Effector memory CD4-positive, alpha-beta T cell (primary cell): ENCODE measurements around the gene ARHGEF11.

ENCODE experiments used
- DNase-seq, 3 donors: peaks; one replicate each; pipeline ENCODE4 v3.0.0-alpha.2; 2020
- H3K27ac ChIP-seq: 2 replicates; pipeline ENCODE4 v1.7.0; 2013; ENCODE audit warnings: mild to moderate bottlenecking, low read length, moderate library complexity; ENCODE audit not compliant: insufficient read depth, poor library complexity, severe bottlenecking
- H3K27me3 ChIP-seq: replicated peaks from 2 replicates; pipeline ENCODE4 v1.7.0; 2013; ENCODE audit warnings: mild to moderate bottlenecking, low read length; ENCODE audit not compliant: insufficient read depth, control insufficient read depth, poor library complexity, severe bottlenecking
- H3K36me3 ChIP-seq: 2 replicates; pipeline ENCODE4 v1.7.0; 2013; ENCODE audit warnings: mild to moderate bottlenecking, low read length, moderate library complexity; ENCODE audit not compliant: control insufficient read depth, insufficient read depth
- H3K4me1 ChIP-seq: 2 replicates; pipeline ENCODE4 v1.7.0; 2013; ENCODE audit warnings: low read length, mild to moderate bottlenecking; ENCODE audit not compliant: control insufficient read depth, insufficient read depth, poor library complexity, severe bottlenecking
- H3K4me3 ChIP-seq: 2 replicates; pipeline ENCODE4 v1.7.0; 2013; ENCODE audit warnings: low read length, low read depth, mild to moderate bottlenecking; ENCODE audit not compliant: insufficient read depth, poor library complexity, severe bottlenecking
- H3K9me3 ChIP-seq: 2 replicates; pipeline ENCODE4 v1.7.0; 2013; ENCODE audit warnings: mild to moderate bottlenecking, low read length, moderate library complexity; ENCODE audit not compliant: control insufficient read depth

Gene ARHGEF11

GRCh38 chr1:157005965-157006364 is 39.6 kb downstream of the ARHGEF11 start:
- no peak for DNase-seq
- no peaks in the 10 kb centered on the region for H3K36me3 ChIP-seq
- no peaks in the 10 kb centered on the region for H3K4me1 ChIP-seq
- no peak overlapping the region for H3K27ac ChIP-seq
- H3K9me3 ChIP-seq = no peaks in the 10 kb centered on the region
- no peaks in the 10 kb centered on the region for H3K27me3 ChIP-seq
- no peak overlapping the region for H3K4me3 ChIP-seq

DNA sequence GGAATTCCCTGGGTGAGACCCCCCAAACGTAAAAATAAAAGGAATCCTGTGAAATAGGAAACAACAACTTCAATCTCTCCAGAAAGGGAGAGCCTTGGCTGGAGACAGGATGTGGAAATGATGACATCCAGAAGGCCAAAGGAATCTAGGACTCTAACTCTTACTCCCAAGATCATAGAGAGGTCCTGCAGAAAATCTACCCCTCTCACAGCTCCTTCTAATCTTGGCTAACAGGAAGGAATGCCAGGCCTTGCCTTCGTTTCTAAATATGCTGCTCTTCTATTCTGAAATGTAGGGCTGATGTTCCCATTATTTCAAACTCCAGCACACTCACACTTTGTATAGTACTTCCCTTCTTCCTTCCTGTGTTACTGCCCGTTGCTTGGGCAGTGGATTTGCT is 40.7 kb downstream of the ARHGEF11 start:
- no peaks in the 10 kb centered on the region for H3K9me3 ChIP-seq
- no peak overlapping the region for H3K4me3 ChIP-seq
- no peak for DNase-seq
- H3K27me3 ChIP-seq = no peaks in the 10 kb centered on the region
- no peak overlapping the region for H3K27ac ChIP-seq
- no peaks in the 10 kb centered on the region for H3K4me1 ChIP-seq
- H3K36me3 ChIP-seq = no peaks in the 10 kb centered on the region

- Histone ChIP-seq H3K9me3 (no peaks in the 10 kb centered on the region), H3K27me3 (no peaks in the 10 kb centered on the region), H3K36me3 (no peaks in the 10 kb centered on the region), H3K4me1 (no peaks in the 10 kb centered on the region), H3K4me3 (no peak overlapping the region), H3K27ac (no peak overlapping the region)
- no peak for DNase-seq
Measured at GRCh38 chr1:157004327-157004726, 41.2 kb downstream of the ARHGEF11 start.

DNA sequence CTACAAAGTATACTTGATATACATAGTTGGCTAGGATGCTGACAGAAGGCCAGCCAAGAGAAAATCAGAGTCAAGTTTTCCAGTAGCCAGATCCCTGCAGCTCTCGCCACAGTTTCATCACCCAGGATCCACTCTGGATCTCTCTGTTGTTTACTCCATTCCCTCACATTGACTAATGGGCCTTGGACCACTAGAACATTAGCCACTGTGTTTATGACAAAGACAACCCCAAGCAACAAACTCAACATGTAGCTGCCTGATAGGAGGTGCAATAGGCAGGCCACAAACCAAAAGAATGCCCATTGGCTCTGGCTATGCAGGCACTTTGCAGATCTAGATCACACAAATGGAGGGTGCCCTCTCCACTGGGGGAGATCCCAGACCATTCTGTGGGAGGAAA is 44.2 kb downstream of the ARHGEF11 start:
- H3K36me3 ChIP-seq = no peaks in the 10 kb centered on the region
- H3K27ac ChIP-seq = no peak overlapping the region
- no peak for DNase-seq

GRCh38 chr1:157000686-157001085 is 44.9 kb downstream of the ARHGEF11 start:
- no peak overlapping the region for H3K27ac ChIP-seq
- no peak overlapping the region for H3K4me3 ChIP-seq
- H3K36me3 ChIP-seq = no peaks in the 10 kb centered on the region
- H3K27me3 ChIP-seq = no peaks in the 10 kb centered on the region
- no peaks in the 10 kb centered on the region for H3K9me3 ChIP-seq
- no peaks in the 10 kb centered on the region for H3K4me1 ChIP-seq
- DNase-seq = no peak

More for the DNA sequence above, 44.2 kb downstream of the ARHGEF11 start:
- Histone ChIP-seq H3K4me3 (no peak overlapping the region), H3K4me1 (no peaks in the 10 kb centered on the region), H3K9me3 (no peaks in the 10 kb centered on the region), H3K27me3 (no peaks in the 10 kb centered on the region)

DNA sequence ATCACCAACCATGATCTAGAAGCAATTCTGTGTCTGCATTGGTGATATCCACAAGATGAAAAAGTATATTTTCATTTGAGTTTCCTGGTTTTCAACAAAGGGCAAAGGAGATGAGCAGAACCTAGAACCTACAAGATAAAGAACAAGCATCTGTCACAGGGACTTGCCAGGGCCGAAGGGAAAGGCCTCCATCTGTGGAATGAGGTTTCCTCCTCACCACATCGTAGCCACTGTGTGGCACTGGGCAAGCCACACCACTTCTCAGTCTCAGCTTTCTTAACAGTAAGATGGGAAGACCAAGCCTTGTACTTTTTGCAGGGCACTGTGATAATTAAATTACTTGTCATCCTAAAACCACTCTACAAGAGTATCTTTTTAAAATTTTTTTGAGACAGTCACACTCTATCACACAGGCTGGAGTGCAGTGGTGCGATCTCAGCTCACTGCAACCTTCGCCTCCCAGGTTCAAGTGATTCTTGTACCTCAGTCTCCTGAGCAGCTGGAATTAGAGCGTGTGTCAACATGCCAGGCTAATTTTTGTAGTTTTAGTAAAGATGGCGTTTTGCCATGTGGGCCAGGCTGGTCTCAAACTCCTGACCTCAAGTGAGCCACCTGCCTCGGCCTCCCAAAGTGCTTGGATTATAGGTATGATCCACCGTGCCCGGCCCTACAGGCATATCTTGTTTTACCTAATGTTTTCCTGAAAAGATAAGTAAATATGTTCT is 45.8 kb downstream of the ARHGEF11 start:
- H3K9me3 ChIP-seq = no peaks in the 10 kb centered on the region
- H3K4me1 ChIP-seq = no peaks in the 10 kb centered on the region
- no peaks in the 10 kb centered on the region for H3K36me3 ChIP-seq
- H3K27ac ChIP-seq = no peak overlapping the region
- H3K4me3 ChIP-seq = no peak overlapping the region
- DNase-seq = no peak
- H3K27me3 ChIP-seq = no peaks in the 10 kb centered on the region

- H3K4me3 ChIP-seq = no peak overlapping the region
- no peak for DNase-seq
- H3K36me3 ChIP-seq = no peaks in the 10 kb centered on the region
- H3K27me3 ChIP-seq = no peaks in the 10 kb centered on the region
- no peaks in the 10 kb centered on the region for H3K9me3 ChIP-seq
- no peak overlapping the region for H3K27ac ChIP-seq
- H3K4me1 ChIP-seq = no peaks in the 10 kb centered on the region
Measured at GRCh38 chr1:156998840-156999500, 46.6 kb downstream of the ARHGEF11 start.

DNA sequence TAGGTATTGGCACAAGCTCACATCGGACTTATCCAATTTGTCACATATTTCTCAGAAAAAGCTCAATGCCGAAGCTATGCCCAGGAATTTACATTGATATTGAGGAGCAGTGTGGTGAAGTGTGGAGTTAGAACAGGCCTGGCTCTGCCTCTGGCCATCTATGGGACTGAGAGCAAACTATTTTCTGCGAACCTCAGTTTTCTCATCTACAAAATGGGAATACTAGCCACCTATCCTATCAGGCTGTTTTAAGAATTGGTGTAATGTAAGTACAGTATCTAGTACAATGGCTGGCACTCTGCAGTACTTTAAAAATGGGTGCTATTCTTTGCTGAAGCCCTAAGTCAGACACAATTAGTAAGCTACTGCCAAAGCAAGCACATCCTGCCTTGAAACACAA is 47.2 kb downstream of the ARHGEF11 start:
- Histone ChIP-seq H3K36me3 (no peaks in the 10 kb centered on the region), H3K27ac (no peak overlapping the region), H3K27me3 (no peaks in the 10 kb centered on the region), H3K9me3 (no peaks in the 10 kb centered on the region), H3K4me1 (no peaks in the 10 kb centered on the region), H3K4me3 (no peak overlapping the region)
- no peak for DNase-seq

GRCh38 chr1:156995412-156995811 is 50.1 kb downstream of the ARHGEF11 start:
- Histone ChIP-seq H3K4me3 (no peak overlapping the region), H3K27ac (no peak overlapping the region), H3K36me3 (no peaks in the 10 kb centered on the region), H3K9me3 (no peaks in the 10 kb centered on the region), H3K27me3 (no peaks in the 10 kb centered on the region), H3K4me1 (no peaks in the 10 kb centered on the region)
- no peak for DNase-seq

DNA sequence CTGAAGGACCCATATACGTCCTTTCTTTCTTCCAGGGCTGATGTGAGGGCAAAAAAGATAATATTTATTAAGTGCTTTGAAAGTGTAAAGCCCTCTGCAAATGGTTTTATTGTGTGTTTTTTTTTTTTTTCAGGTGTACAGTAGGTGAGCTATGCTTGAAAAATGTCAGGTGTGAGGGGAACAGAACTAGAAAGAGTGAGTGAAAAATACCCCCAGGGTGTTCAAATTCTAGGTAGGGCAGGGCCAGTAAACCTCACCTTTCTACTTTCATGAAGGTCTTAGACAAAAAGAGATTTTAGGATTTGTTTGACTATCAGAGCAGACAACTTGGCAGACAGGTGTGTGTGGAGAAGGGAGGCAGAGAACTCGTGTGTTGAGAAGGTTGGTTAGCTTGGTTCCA is 51.3 kb downstream of the ARHGEF11 start:
- H3K27ac ChIP-seq = no peak overlapping the region
- no peaks in the 10 kb centered on the region for H3K36me3 ChIP-seq
- H3K27me3 ChIP-seq = no peaks in the 10 kb centered on the region
- DNase-seq = no peak
- no peaks in the 10 kb centered on the region for H3K9me3 ChIP-seq
- no peak overlapping the region for H3K4me3 ChIP-seq
- no peaks in the 10 kb centered on the region for H3K4me1 ChIP-seq
